MCF 10A (cell line): ENCODE data around the gene HEPACAM. TPM values are rescaled to one million over a fixed set of nuclear protein-coding genes. Genes with fewer than 3 reads are reported as not detected.

Experiments
- BruUV-seq: library from RNA; stranded (reverse); fragments of 400-500 nt; replicated peaks from 2 replicates; lab custom pipeline; 2021; lab: Mats Ljungman, UMichigan
- CTCF ChIA-PET: fragments of 300-600 bp; sonication (Branson Sonifier 250); formaldehyde crosslinking; extraction: SDS; loops from one replicate; lab custom pipeline; 2021; ENCODE audit warnings: antibody characterized with exemption, inconsistent platforms; lab: Yijun Ruan, JAX
- POLR2A ChIA-PET: fragments of 300-600, 350-650 bp; sonication (Branson Sonifier 250); formaldehyde crosslinking; extraction: SDS; loops from one replicate; lab custom pipeline; 2020; ENCODE audit warnings: antibody characterized with exemption, inconsistent platforms; lab: Yijun Ruan, JAX
- DNase-seq: peaks from one replicate; pipeline ENCODE4 v3.0.0-alpha.2; 2018; ENCODE audit not compliant: unreplicated experiment
- H3K27ac Mint-ChIP-seq: one replicate; pipeline ENCODE4 v1.8.0; 2022; ENCODE audit warnings: mild to moderate bottlenecking, low read depth, mixed read lengths; ENCODE audit not compliant: unreplicated experiment
- H3K27me3 Mint-ChIP-seq: one replicate; pipeline ENCODE4 v1.8.0; 2022; ENCODE audit warnings: mixed read lengths; ENCODE audit not compliant: insufficient read depth, unreplicated experiment
- H3K36me3 Mint-ChIP-seq: one replicate; pipeline ENCODE4 v1.8.0; 2022; ENCODE audit warnings: mild to moderate bottlenecking, moderate library complexity, mixed read lengths; ENCODE audit not compliant: insufficient read depth, unreplicated experiment
- H3K4me1 Mint-ChIP-seq: one replicate; pipeline ENCODE4 v1.8.0; 2022; ENCODE audit warnings: mixed read lengths; ENCODE audit not compliant: insufficient read depth, unreplicated experiment
- H3K4me3 Mint-ChIP-seq: one replicate; pipeline ENCODE4 v1.8.0; 2022; ENCODE audit warnings: mild to moderate bottlenecking, moderate library complexity, mixed read lengths; ENCODE audit not compliant: unreplicated experiment
- H3K9me3 Mint-ChIP-seq: one replicate; pipeline ENCODE4 v1.8.0; 2022; ENCODE audit warnings: mixed read lengths; ENCODE audit not compliant: unreplicated experiment
- CTCF ChIP-seq: fragments of 200-600 bp; IDR thresholded peaks from one replicate; pipeline ENCODE4 v1.8.0; 2022; ENCODE audit warnings: antibody characterized with exemption, mild to moderate bottlenecking; ENCODE audit not compliant: unreplicated experiment
- intact Hi-C: fragments of 100-400 bp; cut with micrococcal nuclease; formaldehyde crosslinking; loops from 2 replicates; pipeline ENCODE4 v1.14.1; 2022
- total RNA-seq: library from RNA; stranded (reverse); gene quantifications from 2 replicates; pipeline ENCODE4 v1.2.3, GENCODE V29; 2022

HEPACAM gene
- total RNA-seq, 1 experiment from 2014 or later: not detected

- Mint-ChIP-seq H3K27ac (peak within 1 kb of the TSS; percentile 92), H3K4me1 (peaks cover 59% of the 10 kb centered on the region), H3K9me3 (no peaks in the 10 kb centered on the region), H3K27me3 (no peaks in the 10 kb centered on the region), H3K36me3 (peaks cover 5% of the 10 kb centered on the region), H3K4me3 (peak within 1 kb of the TSS; percentile 22)
- intact Hi-C loops: loop anchor here (1.0 to 2.0 kb wide), 4 partner anchors 21 to 185 kb away; partner anchors contain the start of gene CCDC15
- peak; percentile 18 for DNase-seq
- ChIA-PET CTCF (interaction anchor here (0.6 to 3.7 kb wide), 9 partner anchors 10 to 1373 kb away, joined by 3 to 18 read pairs (median 3); partner anchors contain the start of gene ROBO3), POLR2A (interaction anchor here (0.7 to 6.1 kb wide), 9 partner anchors 10 to 185 kb away, joined by 3 to 43 read pairs (median 4); partner anchors contain the start of genes CCDC15 and HEPN1)
- TSS peak; percentile 87 for BruUV-seq
- no peak for TF ChIP-seq CTCF
Measured at GRCh38 chr11:124897674-124898262, 38.1 kb downstream of the HEPACAM start, which contains the start of gene ROBO4. TSS of gene ROBO4 (minus strand) at chr11:124897865. CDS start at chr11:124897795, 70 bp downstream.

GRCh38 chr11:124896821-124897391 is 38.9 kb downstream of the HEPACAM start:
- H3K27me3 Mint-ChIP-seq: no peaks in the 10 kb centered on the region
- H3K4me3 Mint-ChIP-seq: peak overlapping the region; percentile 22
- peak; percentile 30 for DNase-seq
- ChIA-PET POLR2A (interaction anchor here (0.6 to 1.8 kb wide), 5 partner anchors 9 to 57 kb away, joined by 3 to 4 read pairs (median 4); no protein-coding TSS in a partner anchor), CTCF (interaction anchor here (0.6 to 1.8 kb wide), 9 partner anchors 9 to 1255 kb away, joined by 3 to 7 read pairs (median 3); no protein-coding TSS in a partner anchor)
- H3K4me1 Mint-ChIP-seq: peaks cover 59% of the 10 kb centered on the region
- TF ChIP-seq CTCF: no peak
- no TSS peak for BruUV-seq
- no peaks in the 10 kb centered on the region for H3K9me3 Mint-ChIP-seq
- H3K36me3 Mint-ChIP-seq: peaks cover 5% of the 10 kb centered on the region
- intact Hi-C loops: no loop called here
- peak overlapping the region; percentile 92 for H3K27ac Mint-ChIP-seq

- CTCF ChIA-PET: interaction anchor here (0.6 to 1.8 kb wide), 5 partner anchors 9 to 831 kb away, joined by 3 to 7 read pairs (median 5); no protein-coding TSS in a partner anchor
- Mint-ChIP-seq H3K36me3 (peaks cover 5% of the 10 kb centered on the region), H3K27ac (peak overlapping the region; percentile 92)
Measured at GRCh38 chr11:124896071-124896750, 39.6 kb downstream of the HEPACAM start.

More at GRCh38 chr11:124896071-124896750, 39.6 kb downstream of the HEPACAM start:
- H3K9me3 Mint-ChIP-seq: no peaks in the 10 kb centered on the region
- H3K4me1 Mint-ChIP-seq: peaks cover 52% of the 10 kb centered on the region
- no peak for DNase-seq
- POLR2A ChIA-PET: interaction anchor here (0.6 to 1.1 kb wide), 4 partner anchors 9 to 57 kb away, joined by 3 to 4 read pairs (median 3); no protein-coding TSS in a partner anchor
- no peaks in the 10 kb centered on the region for H3K27me3 Mint-ChIP-seq
- BruUV-seq: no TSS peak
- TF ChIP-seq CTCF: no peak
- intact Hi-C loops: no loop called here
- peak overlapping the region; percentile 22 for H3K4me3 Mint-ChIP-seq
